Retinal pigment epithelial cell (primary cell): ENCODE results near the gene MSTN.

Source experiments
- DNase-seq: peaks from one replicate; pipeline ENCODE4 v3.0.0-alpha.2; 2010; ENCODE audit warnings: low read depth
- H3K4me3 ChIP-seq: 2 replicates; pipeline ENCODE4 v1.5.1; 2011; ENCODE audit warnings: mild to moderate bottlenecking, low read length, control low read depth, moderate library complexity
- TF ChIP-seq, protein P1 (sequence below): conservative IDR thresholded peaks from 2 replicates; pipeline ENCODE4 v1.5.1; 2011; ENCODE audit warnings: low read depth, low read length, control low read depth, inconsistent platforms

The MSTN gene

DNA sequence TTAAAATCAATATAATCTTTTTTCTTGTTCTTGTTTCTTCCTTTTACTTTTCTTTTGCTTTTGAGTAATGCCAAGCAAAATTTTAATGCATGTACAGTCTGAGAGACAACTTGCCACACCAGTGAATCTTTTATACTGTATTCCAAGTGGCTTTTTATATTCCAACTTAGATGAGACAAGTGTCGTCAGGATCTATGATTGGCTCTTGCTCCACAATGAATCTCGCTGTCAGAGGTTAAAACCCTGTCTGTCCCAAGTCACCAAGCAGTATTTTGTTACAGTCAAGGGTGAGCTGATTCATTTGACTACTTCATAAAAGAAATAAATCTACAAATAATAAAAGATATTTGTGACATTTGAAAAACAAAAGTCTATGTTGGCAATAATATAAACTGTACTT, at the start of gene MSTN:
Gene MSTN, minus strand, starts transcription at position 129 of the 400 bp plus-strand sequence. CDS start 133 bp downstream, outside the sequence.
- H3K4me3 ChIP-seq, result no peak within 1 kb of the TSS
- TF ChIP-seq, protein P1, sequence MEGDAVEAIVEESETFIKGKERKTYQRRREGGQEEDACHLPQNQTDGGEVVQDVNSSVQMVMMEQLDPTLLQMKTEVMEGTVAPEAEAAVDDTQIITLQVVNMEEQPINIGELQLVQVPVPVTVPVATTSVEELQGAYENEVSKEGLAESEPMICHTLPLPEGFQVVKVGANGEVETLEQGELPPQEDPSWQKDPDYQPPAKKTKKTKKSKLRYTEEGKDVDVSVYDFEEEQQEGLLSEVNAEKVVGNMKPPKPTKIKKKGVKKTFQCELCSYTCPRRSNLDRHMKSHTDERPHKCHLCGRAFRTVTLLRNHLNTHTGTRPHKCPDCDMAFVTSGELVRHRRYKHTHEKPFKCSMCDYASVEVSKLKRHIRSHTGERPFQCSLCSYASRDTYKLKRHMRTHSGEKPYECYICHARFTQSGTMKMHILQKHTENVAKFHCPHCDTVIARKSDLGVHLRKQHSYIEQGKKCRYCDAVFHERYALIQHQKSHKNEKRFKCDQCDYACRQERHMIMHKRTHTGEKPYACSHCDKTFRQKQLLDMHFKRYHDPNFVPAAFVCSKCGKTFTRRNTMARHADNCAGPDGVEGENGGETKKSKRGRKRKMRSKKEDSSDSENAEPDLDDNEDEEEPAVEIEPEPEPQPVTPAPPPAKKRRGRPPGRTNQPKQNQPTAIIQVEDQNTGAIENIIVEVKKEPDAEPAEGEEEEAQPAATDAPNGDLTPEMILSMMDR, result no peak
- DNase-seq, result no peak

DNA sequence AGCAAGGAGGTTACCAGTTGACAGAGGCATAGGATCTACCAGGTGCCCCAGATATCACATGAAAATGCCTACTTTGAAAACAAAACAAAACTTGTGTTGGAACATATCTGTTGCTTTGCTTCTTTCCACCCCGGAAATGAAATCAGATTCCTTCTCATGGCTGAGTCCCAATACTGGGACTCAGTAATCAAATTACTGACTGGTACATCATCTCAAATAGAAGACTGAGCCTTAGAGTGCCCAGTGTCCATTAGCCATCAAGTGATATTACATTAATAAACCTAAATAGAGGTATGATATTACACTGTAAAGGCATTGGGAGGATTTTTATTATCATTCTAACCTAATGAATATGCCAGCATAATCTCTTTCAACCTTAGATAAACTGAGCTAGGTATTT, 48.6 kb upstream of the MSTN start:
- H3K4me3 ChIP-seq, result no peak overlapping the region
- TF ChIP-seq, protein P1, result no peak
- no peak for DNase-seq

DNA sequence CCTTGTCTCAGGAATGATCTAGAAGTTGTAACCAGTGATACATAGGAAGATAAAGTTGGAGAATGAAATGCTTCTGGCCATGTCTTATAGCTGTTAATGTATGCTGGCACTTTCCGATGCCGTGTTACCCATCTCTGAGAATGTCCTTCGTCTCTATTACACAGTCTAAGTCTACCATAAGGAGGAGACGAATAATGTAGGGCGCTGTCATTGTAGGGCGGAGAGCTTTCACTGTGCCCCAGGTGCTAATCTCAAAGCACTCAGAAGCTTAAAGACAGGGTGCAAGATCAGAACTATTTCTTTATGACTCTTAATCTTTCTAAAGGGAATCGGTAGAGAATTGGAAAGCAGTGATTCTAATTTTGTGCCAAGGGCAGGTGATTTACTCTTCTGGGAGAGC, 48.2 kb upstream of the MSTN start:
- TF ChIP-seq, protein P1, result no peak
- no peak for DNase-seq
- no peak overlapping the region for H3K4me3 ChIP-seq

DNA sequence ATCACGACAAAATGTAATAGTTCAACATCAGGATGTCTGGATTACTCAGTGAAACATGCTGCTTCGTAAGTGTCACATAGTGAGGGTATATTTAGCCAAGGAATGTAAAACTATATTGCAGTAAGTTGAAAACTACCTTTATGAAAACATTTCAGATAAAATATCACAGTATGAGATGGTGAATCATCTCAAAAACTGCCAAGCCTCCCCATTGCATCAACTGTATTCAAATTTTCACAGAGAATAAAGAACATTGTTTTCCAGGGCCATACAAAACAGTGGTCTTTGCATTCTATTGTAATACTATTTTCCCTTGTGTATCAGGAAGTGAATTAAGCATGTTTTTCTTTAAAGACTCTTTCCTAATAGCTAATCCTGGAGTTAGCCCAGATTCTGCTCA, 47.6 kb upstream of the MSTN start:
- DNase-seq, result no peak
- H3K4me3 ChIP-seq, result no peak overlapping the region
- TF ChIP-seq, protein P1, result no peak

DNA sequence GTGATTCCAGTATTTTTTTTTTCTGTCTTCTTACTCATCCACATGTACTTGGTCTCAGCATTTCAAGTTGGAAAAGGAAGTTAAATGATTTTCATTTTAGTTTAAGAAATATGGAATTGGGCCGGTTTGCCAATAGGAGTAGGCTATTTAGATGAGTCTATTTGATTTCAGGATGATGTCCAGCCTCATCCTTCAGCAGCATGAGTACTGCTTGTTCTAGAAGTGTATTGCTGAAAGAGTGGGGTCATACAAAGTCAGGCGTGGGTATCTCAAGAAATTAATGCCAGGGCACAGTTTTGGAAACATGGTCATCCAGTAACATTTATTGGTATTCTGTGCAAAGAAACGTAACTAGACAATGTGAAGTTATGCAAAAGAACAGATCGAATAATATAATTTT, 44.9 kb upstream of the MSTN start:
- DNase-seq, result no peak
- TF ChIP-seq, protein P1, result no peak
- no peak overlapping the region for H3K4me3 ChIP-seq

DNA sequence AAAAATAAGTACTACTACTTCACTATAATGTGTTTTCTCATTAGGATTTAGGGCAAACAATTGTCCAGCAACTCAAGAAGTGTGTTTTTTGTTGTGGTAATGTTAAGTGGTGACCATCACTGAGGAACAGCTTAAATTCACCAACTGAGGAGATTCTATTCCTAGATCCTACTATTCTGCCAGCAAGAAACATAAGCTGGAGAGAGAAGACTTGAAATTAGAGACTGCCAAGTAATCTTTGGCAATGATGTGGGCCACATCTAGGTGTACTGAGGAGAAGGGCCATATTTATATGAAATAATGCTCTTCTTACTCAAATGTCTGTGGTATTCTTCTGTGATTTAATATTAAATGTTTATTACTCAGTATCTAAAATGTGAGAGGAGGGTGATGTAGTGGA, 44.3 kb upstream of the MSTN start:
- no peak for DNase-seq
- TF ChIP-seq, protein P1, result no peak
- no peak overlapping the region for H3K4me3 ChIP-seq

DNA sequence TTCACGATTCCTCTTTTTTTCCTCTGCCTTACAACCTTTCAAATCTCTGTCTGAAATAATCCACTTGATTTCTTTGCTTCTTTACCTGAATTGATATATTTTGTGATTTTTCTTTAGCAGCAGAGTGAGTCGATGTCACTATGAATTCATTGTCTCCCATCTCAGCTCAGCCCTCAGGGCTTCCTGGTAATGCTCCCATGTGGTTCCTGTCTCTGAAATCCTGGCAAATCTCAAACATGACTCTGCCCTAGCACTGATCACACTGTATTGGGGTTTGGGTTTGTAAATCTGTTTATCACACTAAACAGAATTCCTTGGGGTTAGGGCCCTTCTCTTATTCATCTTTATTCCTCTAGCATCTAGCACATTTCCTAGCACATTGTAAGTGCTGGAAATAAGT, 43.0 kb upstream of the MSTN start:
- no peak for DNase-seq
- H3K4me3 ChIP-seq, result no peak overlapping the region
- TF ChIP-seq, protein P1, result no peak
